WERI-Rb-1 (cell line): ENCODE data around the gene SLC12A7.
"Not testable (repeated sequence)": the region's sequence is repeated elsewhere in the genome, so short reads cannot be mapped to it uniquely, and the experiment has no call there.

Experiments used
- DNase-seq: peaks from one replicate; pipeline ENCODE4 v3.0.0-alpha.2; 2020
- H3K27ac ChIP-seq: fragments of 250-450 bp; sonication (Bioruptor Pico); 2 replicates; pipeline ENCODE4 v1.5.1; 2020; ENCODE audit warnings: mild to moderate bottlenecking, moderate library complexity
- H3K27me3 ChIP-seq: fragments of 250-450 bp; sonication (Bioruptor Pico); 2 replicates; pipeline ENCODE4 v1.5.1; 2021; ENCODE audit warnings: mild to moderate bottlenecking, low read depth, moderate library complexity; ENCODE audit not compliant: insufficient read depth, severe bottlenecking
- H3K36me3 ChIP-seq: fragments of 250-450 bp; sonication (Bioruptor Pico); 2 replicates; pipeline ENCODE4 v1.5.1; 2020; ENCODE audit warnings: mild to moderate bottlenecking, moderate library complexity
- H3K4me3 ChIP-seq: 2 replicates; pipeline ENCODE4 v1.5.1; 2011; ENCODE audit warnings: low read depth, mild to moderate bottlenecking, control low read depth, low read length
- H3K9me3 ChIP-seq: fragments of 250-450 bp; sonication (Bioruptor Pico); 2 replicates; pipeline ENCODE4 v1.5.1; 2021; ENCODE audit warnings: mild to moderate bottlenecking, moderate library complexity; ENCODE audit not compliant: severe bottlenecking
- CTCF ChIP-seq: IDR thresholded peaks from 2 replicates; pipeline ENCODE4 v1.5.1; 2011; ENCODE audit warnings: low read depth, mild to moderate bottlenecking, control low read depth, inconsistent platforms, low read length

Gene SLC12A7

DNA sequence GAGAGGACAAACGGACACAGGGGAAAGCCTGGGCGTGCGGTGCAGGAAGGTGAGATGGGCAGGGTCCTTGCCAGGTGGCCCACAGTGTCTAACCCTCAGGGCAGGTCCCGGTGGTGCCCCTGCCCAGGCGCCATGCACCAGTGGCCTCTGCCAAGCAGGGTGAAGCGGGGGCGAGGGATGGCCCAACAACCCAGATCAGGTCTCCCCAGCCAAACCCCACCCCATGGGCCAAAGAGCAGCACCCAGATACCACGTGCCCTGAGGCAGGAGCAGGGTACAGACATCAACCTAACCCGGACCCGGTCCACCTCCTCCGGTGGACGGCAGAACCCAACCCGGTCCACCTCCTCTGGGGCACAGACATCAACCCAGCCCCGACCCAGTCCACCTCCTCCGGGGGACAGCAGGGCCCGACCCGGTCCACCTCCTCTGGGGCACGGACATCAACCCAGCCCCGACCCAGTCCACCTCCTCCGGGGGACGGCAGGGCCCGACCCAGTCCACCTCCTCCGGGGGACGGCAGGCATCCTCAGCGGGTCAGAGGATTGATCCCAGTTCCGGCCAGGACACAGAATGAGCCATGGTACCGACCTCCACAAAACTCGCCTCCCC is 12.8 kb downstream of the SLC12A7 start:
- Histone ChIP-seq H3K9me3 (no peaks in the 10 kb centered on the region), H3K4me3 (no peak overlapping the region), H3K36me3 (peaks cover 16% of the 10 kb centered on the region), H3K27me3 (no peaks in the 10 kb centered on the region), H3K27ac (0 out of 2 replicates have a peak overlapping the region, but pooled peaks have one; percentile 20)
- no peak for TF ChIP-seq CTCF
- DNase-seq = no peak

- DNase-seq, H3K4me3 ChIP-seq, H3K9me3 ChIP-seq, H3K27ac ChIP-seq, H3K27me3 ChIP-seq: not testable (repeated sequence)
- peaks cover 27% of the 10 kb centered on the region for H3K36me3 ChIP-seq
Observed at GRCh38 chr5:1097988-1098385, 13.9 kb downstream of the SLC12A7 start.

GRCh38 chr5:1097381-1097987 is 14.4 kb downstream of the SLC12A7 start:
- Histone ChIP-seq H3K27me3 (no peaks in the 10 kb centered on the region), H3K4me3 (no peak overlapping the region), H3K36me3 (peaks cover 32% of the 10 kb centered on the region), H3K9me3 (no peaks in the 10 kb centered on the region), H3K27ac (peak overlapping the region; percentile 33)
- no peak for DNase-seq
- TF ChIP-seq CTCF = no peak

GRCh38 chr5:1096838-1097237 is 15.0 kb downstream of the SLC12A7 start:
- no peak for TF ChIP-seq CTCF
- no peaks in the 10 kb centered on the region for H3K9me3 ChIP-seq
- H3K27ac ChIP-seq = peak overlapping the region; percentile 33
- no peak for DNase-seq
- peaks cover 38% of the 10 kb centered on the region for H3K36me3 ChIP-seq
- H3K4me3 ChIP-seq = no peak overlapping the region
- H3K27me3 ChIP-seq = no peaks in the 10 kb centered on the region

DNA sequence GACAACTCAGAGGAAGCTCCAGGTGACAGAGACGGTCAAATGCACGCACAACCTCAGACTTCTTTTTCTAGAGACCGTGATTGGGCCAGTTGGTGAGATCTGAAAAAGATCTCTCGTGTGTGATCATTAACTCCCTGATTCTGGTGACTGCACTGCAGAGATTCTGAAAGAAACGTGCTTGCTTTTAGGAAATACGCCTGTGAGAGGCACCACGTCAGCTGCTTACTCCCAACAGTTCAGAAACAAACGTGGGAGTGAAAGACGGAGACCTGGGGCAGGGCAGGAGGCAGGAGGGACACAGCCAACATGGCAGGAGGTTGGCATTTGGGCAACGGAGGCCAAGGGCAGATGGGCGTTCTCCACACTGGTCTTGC is 15.9 kb downstream of the SLC12A7 start:
- TF ChIP-seq CTCF = no peak
- Histone ChIP-seq H3K36me3 (peaks cover 47% of the 10 kb centered on the region), H3K27ac (no peak overlapping the region), H3K4me3 (no peak overlapping the region), H3K27me3 (no peaks in the 10 kb centered on the region), H3K9me3 (no peaks in the 10 kb centered on the region)
- DNase-seq = no peak

DNA sequence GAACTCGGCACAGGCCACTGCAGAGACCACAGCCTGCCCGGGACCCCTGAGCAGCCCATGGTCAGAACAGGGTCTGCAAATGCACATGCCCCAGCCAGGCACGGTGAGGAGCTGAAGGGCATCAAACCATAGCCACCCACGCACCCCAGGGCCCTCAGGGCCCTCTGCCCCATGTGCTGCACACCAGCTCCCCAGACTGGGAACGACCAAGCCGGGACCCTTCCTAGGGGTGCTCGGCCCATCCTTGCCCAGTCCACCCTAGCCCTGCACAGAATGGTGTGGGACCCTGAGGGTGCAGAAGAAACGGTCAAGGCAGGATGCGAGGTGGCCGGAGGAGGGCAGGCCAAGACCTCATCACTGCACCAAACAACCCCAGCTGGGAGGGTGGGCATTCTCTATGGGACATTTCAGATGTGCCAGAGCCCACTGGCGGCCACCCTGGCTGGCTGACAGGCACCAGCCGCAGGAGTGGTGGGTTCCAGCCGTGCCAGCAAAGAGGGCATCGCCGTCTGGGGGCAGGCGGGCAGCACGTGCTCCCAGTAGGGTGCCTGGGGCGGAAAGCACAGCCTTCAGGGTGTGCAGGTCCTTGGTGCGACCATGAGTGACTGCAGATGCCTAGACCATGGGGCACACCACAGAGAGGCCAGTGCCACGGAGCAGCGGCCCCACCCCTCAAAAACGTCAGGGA is 16.4 kb downstream of the SLC12A7 start:
- Histone ChIP-seq H3K36me3 (peaks cover 52% of the 10 kb centered on the region), H3K27me3 (no peaks in the 10 kb centered on the region)
- TF ChIP-seq CTCF = no peak

More for the DNA sequence above, 16.4 kb downstream of the SLC12A7 start:
- Histone ChIP-seq H3K9me3 (no peaks in the 10 kb centered on the region), H3K4me3 (no peak overlapping the region), H3K27ac (no peak overlapping the region)
- no peak for DNase-seq
